SK-N-SH (cell line): ENCODE data around the gene PTTG1IP. TPM values are rescaled to one million over a fixed set of nuclear protein-coding genes. Genes with fewer than 3 reads are reported as not detected.
A peak's percentile ranks its signal among the peaks of the same experiment; 100 is the strongest.

Experiments used
- CTCF ChIA-PET: fragments of 300-600, 350-600 bp; formaldehyde crosslinking; extraction: SDS; loops from one replicate; lab custom pipeline; 2021; lab: Yijun Ruan, JAX
- POLR2A ChIA-PET: fragments of 350-600 bp; sonication (Branson Sonifier 250); formaldehyde crosslinking; extraction: SDS; loops from one replicate; lab custom pipeline; 2020; ENCODE audit warnings: antibody characterized with exemption, inconsistent platforms; lab: Yijun Ruan, JAX
- DNase-seq: peaks from one replicate; pipeline ENCODE4 v3.0.0; 2012
- H2AFZ ChIP-seq: fragments of 200-600 bp; sonication (generic); 2 replicates; pipeline ENCODE4 v1.8.1; 2016; ENCODE audit warnings: antibody characterized with exemption, mild to moderate bottlenecking, low read depth
- H3F3A ChIP-seq: fragments of 200-600 bp; sonication (generic); replicated peaks from 2 replicates; pipeline ENCODE3; 2016; ENCODE audit warnings: antibody characterized with exemption, mild to moderate bottlenecking; ENCODE audit not compliant: insufficient read depth
- H3K27ac ChIP-seq, 2 experiments: fragments of 200-500 bp in 1 of 2; fragments of 200-600 bp in 1 of 2; sonication (Bioruptor generic) in 1 of 2; sonication (generic), shearing (Covaris generic) in 1 of 2; 2 replicates each; pipeline versions ENCODE4 v1.5.1 to v1.6.1; 2014 to 2016; ENCODE audit warnings: low read depth in 2 of 2, inconsistent platforms in 1 of 2, low read length in 1 of 2, mild to moderate bottlenecking in 1 of 2, mixed read lengths in 1 of 2
- H3K27me3 ChIP-seq: fragments of 200-600 bp; sonication (generic), shearing (Covaris generic); 2 replicates; pipeline ENCODE4 v1.6.1; 2016; ENCODE audit warnings: mixed run types; ENCODE audit not compliant: insufficient read depth
- H3K36me3 ChIP-seq, 2 experiments: fragments of 200-500 bp in 1 of 2; fragments of 200-600 bp in 1 of 2; sonication (Bioruptor generic) in 1 of 2; sonication (generic) in 1 of 2; replicated peaks in 1 of 2; 2 replicates each; pipeline versions ENCODE3 to v1.5.1; 2014 to 2016; ENCODE audit warnings: low read length in 1 of 2, mild to moderate bottlenecking in 1 of 2; ENCODE audit not compliant: insufficient read depth in 2 of 2, control insufficient read depth in 1 of 2
- H3K4me1 ChIP-seq, 2 experiments: fragments of 200-500 bp in 1 of 2; fragments of 200-600 bp in 1 of 2; sonication (Bioruptor generic) in 1 of 2; sonication (generic), shearing (Covaris generic) in 1 of 2; 2 replicates each; pipeline versions ENCODE4 v1.5.1 to v1.6.1; 2014 to 2016; ENCODE audit warnings: low read depth in 1 of 2, low read length in 1 of 2, mixed run types in 1 of 2; ENCODE audit not compliant: insufficient read depth in 2 of 2, control insufficient read depth in 1 of 2
- H3K4me2 ChIP-seq: fragments of 200-600 bp; sonication (generic), shearing (Covaris generic); 2 replicates; pipeline ENCODE4 v1.6.1; 2017; ENCODE audit warnings: mixed run types
- H3K4me3 ChIP-seq, 2 experiments: fragments of 200-500 bp in 1 of 2; fragments of 200-600 bp in 1 of 2; sonication (Bioruptor generic) in 1 of 2; sonication (generic), shearing (Covaris generic) in 1 of 2; 2 replicates each; pipeline versions ENCODE4 v1.5.1 to v1.8.1; 2014 to 2016; ENCODE audit warnings: low read depth in 2 of 2, inconsistent platforms in 1 of 2, low read length in 1 of 2, mild to moderate bottlenecking in 1 of 2, mixed read lengths in 1 of 2, moderate library complexity in 1 of 2
- H3K79me2 ChIP-seq: fragments of 200-600 bp; sonication (generic); 2 replicates; pipeline ENCODE4 v1.8.1; 2017; ENCODE audit warnings: mild to moderate bottlenecking; ENCODE audit not compliant: insufficient read depth
- H3K9ac ChIP-seq: fragments of 200-600 bp; sonication (generic); 2 replicates; pipeline ENCODE4 v1.6.1; 2017; ENCODE audit warnings: mixed run types
- H3K9me2 ChIP-seq: fragments of 200-600 bp; sonication (generic); 2 replicates; pipeline ENCODE4 v1.6.1; 2017; ENCODE audit warnings: mixed run types
- H3K9me3 ChIP-seq: fragments of 200-600 bp; sonication (generic); 2 replicates; pipeline ENCODE4 v1.6.1; 2017; ENCODE audit warnings: mixed run types, mild to moderate bottlenecking, moderate library complexity
- H4K20me1 ChIP-seq: fragments of 200-600 bp; sonication (generic); 2 replicates; pipeline ENCODE4 v1.6.1; 2017; ENCODE audit warnings: mild to moderate bottlenecking, mixed run types; ENCODE audit not compliant: insufficient read depth
- CHD2 ChIP-seq: fragments of 150-350 bp; IDR thresholded peaks from 2 replicates; pipeline ENCODE4 v1.6.1; 2018; ENCODE audit warnings: low read length; ENCODE audit not compliant: partially characterized antibody
- EZH2phosphoT487 ChIP-seq: fragments of 200-600 bp; sonication (generic); IDR thresholded peaks from 2 replicates; pipeline ENCODE4 v1.6.1; 2017; ENCODE audit warnings: low read depth, mixed run types, mild to moderate bottlenecking, antibody characterized with exemption, moderate library complexity, borderline replicate concordance
- FOSL2 ChIP-seq: IDR thresholded peaks from 2 replicates; pipeline ENCODE4 v1.4.0; 2012; ENCODE audit warnings: low read depth, mild to moderate bottlenecking, moderate library complexity, borderline replicate concordance
- FOXM1 ChIP-seq: IDR thresholded peaks from 2 replicates; pipeline ENCODE4 v1.4.0; 2012; ENCODE audit warnings: low read depth, mild to moderate bottlenecking
- GABPA ChIP-seq: IDR thresholded peaks from 2 replicates; pipeline ENCODE4 v1.4.0; 2012; ENCODE audit warnings: low read depth, mild to moderate bottlenecking
- NFIC ChIP-seq: IDR thresholded peaks from 2 replicates; pipeline ENCODE4 v1.4.0; 2012; ENCODE audit warnings: borderline replicate concordance
- NRF1 ChIP-seq: IDR thresholded peaks from 2 replicates; pipeline ENCODE4 v1.6.1; 2012; ENCODE audit warnings: low read depth, mild to moderate bottlenecking, low read length
- PBX3 ChIP-seq: IDR thresholded peaks from 2 replicates; pipeline ENCODE4; 2012
- POLR2AphosphoS5 ChIP-seq: IDR thresholded peaks from 2 replicates; pipeline ENCODE4 v1.6.1; 2012; ENCODE audit warnings: low read depth, low read length
- RAD21 ChIP-seq: IDR thresholded peaks from 2 replicates; pipeline ENCODE4 v1.6.1; 2012; ENCODE audit warnings: mild to moderate bottlenecking, low read length
- RFX5 ChIP-seq: IDR thresholded peaks from 2 replicates; pipeline ENCODE4 v1.6.1; 2012; ENCODE audit warnings: mild to moderate bottlenecking, improper control_type of control experiment, low read length
- SMC3 ChIP-seq: IDR thresholded peaks from 2 replicates; pipeline ENCODE4 v1.6.1; 2012; ENCODE audit warnings: low read depth, low read length, improper control_type of control experiment
- TAF1 ChIP-seq: IDR thresholded peaks from 2 replicates; pipeline ENCODE4 v1.6.1; 2012; ENCODE audit warnings: low read depth, mild to moderate bottlenecking, low read length, moderate library complexity, borderline replicate concordance
- TCF12 ChIP-seq: IDR thresholded peaks from 2 replicates; pipeline ENCODE4 v1.4.0; 2012
- ZBTB33 ChIP-seq: IDR thresholded peaks from 2 replicates; pipeline ENCODE4 v1.4.0; 2012; ENCODE audit warnings: low read depth, borderline replicate concordance
- WGBS: methylation state at CpG from one replicate; pipeline ENCODE4 v1.1.6; 2017; ENCODE audit warnings: low lambda C conversion rate; 5-methylcytosine and 5-hydroxymethylcytosine counted together
- polyA plus RNA-seq, 3 experiments: library from polyadenylated mRNA; depleted of rRNA; stranded (reverse); fragments of >200 nt; gene quantifications; 2 replicates each; pipeline ENCODE4 v1.2.3, GENCODE V29; 2012
- TF ChIP-seq, protein P1 (sequence below): fragments of 200-600 bp; sonication (generic); IDR thresholded peaks from 2 replicates; pipeline ENCODE4 v1.6.1; 2017; ENCODE audit warnings: antibody characterized with exemption, mild to moderate bottlenecking, moderate library complexity
- TF ChIP-seq, protein P2 (sequence below): fragments of 150-350 bp; IDR thresholded peaks from 2 replicates; pipeline ENCODE4 v1.6.1; 2016; ENCODE audit warnings: mild to moderate bottlenecking, low read depth, low read length
- TF ChIP-seq, protein P3 (sequence below): fragments of 150-350 bp; IDR thresholded peaks from 2 replicates; pipeline ENCODE4 v1.6.1; 2017; ENCODE audit warnings: antibody characterized with exemption, low read length, low read depth, borderline replicate concordance

Gene PTTG1IP
- polyA plus RNA-seq, 1 of the 3 experiments (the other 2 are of a cell fraction) = 171 TPM

DNA sequence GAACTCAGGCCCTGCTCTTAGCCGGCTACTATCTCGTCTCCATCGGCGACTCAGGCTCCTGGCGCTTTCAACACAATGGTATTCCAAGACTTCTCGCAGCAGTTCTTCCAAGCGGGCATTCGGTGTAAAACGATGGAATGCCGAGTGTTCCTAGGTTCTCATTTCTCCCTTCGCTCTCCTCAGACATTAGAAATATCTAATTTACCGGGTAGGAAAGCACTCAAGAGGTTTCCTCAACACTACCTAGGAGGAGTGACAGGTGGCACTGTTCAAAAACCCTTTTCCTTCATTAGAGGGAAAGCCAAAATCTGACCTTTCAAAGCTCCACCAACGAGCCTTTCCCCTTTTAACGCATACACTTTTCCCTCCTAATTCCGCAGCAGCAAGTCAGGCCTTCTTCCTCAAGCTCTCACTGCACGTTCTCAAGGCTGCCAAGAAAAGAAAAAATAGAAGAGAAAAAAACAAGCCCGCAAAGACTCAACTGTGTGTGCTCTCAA, 72.5 kb downstream of the PTTG1IP start:
- 0 out of 2 replicates have a peak overlapping the region, but pooled peaks have one; percentile 3 for H2AFZ ChIP-seq
- H3K4me1 ChIP-seq = peaks cover 0 to 35% of the 10 kb centered on the region in 2 experiments; a peak in 2 of 4 replicates
- H4K20me1 ChIP-seq = peaks cover 42% of the 10 kb centered on the region
- H3K9me3 ChIP-seq = no peaks in the 10 kb centered on the region
- peak overlapping the region; percentile 81 for H3K4me2 ChIP-seq
- H3K27ac ChIP-seq = peak overlapping the region; percentile 36 to 91; a peak in 3 of 4 replicates
- H3F3A ChIP-seq = peaks cover 11% of the 10 kb centered on the region
- H3K9ac ChIP-seq = peak overlapping the region; percentile 77
- ChIA-PET POLR2A (interaction anchor here (0.6 to 1.8 kb wide), 6 partner anchors 8 to 413 kb away, joined by 3 to 11 read pairs (median 5); partner anchors contain the start of genes PTTG1IP and SUMO3), CTCF (interaction anchor here (0.8 to 6.2 kb wide), 29 partner anchors 8 to 336 kb away, joined by 3 to 54 read pairs (median 7); partner anchors contain the start of genes PTTG1IP, SLX9 and TSPEAR)
- no peaks in the 10 kb centered on the region for H3K27me3 ChIP-seq
- H3K36me3 ChIP-seq = peaks cover 43 to 47% of the 10 kb centered on the region in 2 experiments
- H3K4me3 ChIP-seq = peak overlapping the region; percentile 60 to 97
- peaks cover 58% of the 10 kb centered on the region for H3K79me2 ChIP-seq
- peak; percentile 64 for DNase-seq
- WGBS = 1% methylated on average over 16 of the region's 17 CpGs
- TF ChIP-seq EZH2phosphoT487 (no peak), TAF1 (no peak), FOSL2 (no peak), RAD21 (peak; percentile 33), SMC3 (peak; percentile 23; the same call in 1 of the 2 replicates)
- TF ChIP-seq, protein P1, sequence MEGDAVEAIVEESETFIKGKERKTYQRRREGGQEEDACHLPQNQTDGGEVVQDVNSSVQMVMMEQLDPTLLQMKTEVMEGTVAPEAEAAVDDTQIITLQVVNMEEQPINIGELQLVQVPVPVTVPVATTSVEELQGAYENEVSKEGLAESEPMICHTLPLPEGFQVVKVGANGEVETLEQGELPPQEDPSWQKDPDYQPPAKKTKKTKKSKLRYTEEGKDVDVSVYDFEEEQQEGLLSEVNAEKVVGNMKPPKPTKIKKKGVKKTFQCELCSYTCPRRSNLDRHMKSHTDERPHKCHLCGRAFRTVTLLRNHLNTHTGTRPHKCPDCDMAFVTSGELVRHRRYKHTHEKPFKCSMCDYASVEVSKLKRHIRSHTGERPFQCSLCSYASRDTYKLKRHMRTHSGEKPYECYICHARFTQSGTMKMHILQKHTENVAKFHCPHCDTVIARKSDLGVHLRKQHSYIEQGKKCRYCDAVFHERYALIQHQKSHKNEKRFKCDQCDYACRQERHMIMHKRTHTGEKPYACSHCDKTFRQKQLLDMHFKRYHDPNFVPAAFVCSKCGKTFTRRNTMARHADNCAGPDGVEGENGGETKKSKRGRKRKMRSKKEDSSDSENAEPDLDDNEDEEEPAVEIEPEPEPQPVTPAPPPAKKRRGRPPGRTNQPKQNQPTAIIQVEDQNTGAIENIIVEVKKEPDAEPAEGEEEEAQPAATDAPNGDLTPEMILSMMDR = peak; percentile 45
- H3K9me2 ChIP-seq = no peaks in the 10 kb centered on the region

DNA sequence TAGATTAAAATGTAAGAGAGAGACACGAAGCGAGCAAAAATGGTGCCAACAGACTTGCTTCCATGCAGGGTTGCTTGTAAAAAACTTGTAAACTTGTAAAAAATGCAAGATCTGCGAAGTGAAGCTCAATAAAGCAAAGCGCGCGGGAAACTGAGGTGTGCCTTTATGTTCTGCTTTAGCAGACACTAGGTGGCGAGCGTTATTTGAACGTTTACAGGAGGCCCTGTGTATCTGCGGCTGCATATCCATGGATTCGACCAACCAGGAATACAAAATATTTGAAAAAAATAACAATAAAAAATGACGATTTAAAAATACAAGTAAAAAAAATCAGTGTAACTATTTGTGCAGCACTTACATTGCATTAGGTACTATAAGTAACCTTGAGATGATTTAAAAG, 73.4 kb downstream of the PTTG1IP start:
- Histone ChIP-seq H3K36me3 (peaks cover 35 to 40% of the 10 kb centered on the region in 2 experiments), H3K4me3 (peak overlapping the region; percentile 60 to 97; a peak in 3 of 4 replicates), H3K79me2 (peaks cover 67% of the 10 kb centered on the region), H3K9me3 (no peaks in the 10 kb centered on the region), H3K4me2 (peak overlapping the region; percentile 81), H3K27me3 (no peaks in the 10 kb centered on the region), H3F3A (peaks cover 11% of the 10 kb centered on the region), H2AFZ (no peak overlapping the region), H3K27ac (no peak overlapping the region), H4K20me1 (peaks cover 50% of the 10 kb centered on the region), H3K9ac (peak overlapping the region; percentile 77; the same call in 1 of the 2 replicates), H3K4me1 (peaks cover 0 to 28% of the 10 kb centered on the region in 2 experiments; a peak in 2 of 4 replicates), H3K9me2 (no peaks in the 10 kb centered on the region)
- ChIA-PET POLR2A (no interaction called here), CTCF (interaction anchor here (0.6 to 6.2 kb wide), 36 partner anchors 9 to 422 kb away, joined by 3 to 54 read pairs (median 6); partner anchors contain the start of genes PTTG1IP, SLX9 and TSPEAR)
- peak; percentile 64 for DNase-seq
- 37% methylated on average over 12 of the region's 12 CpGs for WGBS
- TF ChIP-seq GABPA = no peak
- TF ChIP-seq NFIC = no peak
- TF ChIP-seq CHD2 = no peak
- TF ChIP-seq TCF12 = no peak
- no peak for TF ChIP-seq POLR2AphosphoS5
- TF ChIP-seq, protein P2, sequence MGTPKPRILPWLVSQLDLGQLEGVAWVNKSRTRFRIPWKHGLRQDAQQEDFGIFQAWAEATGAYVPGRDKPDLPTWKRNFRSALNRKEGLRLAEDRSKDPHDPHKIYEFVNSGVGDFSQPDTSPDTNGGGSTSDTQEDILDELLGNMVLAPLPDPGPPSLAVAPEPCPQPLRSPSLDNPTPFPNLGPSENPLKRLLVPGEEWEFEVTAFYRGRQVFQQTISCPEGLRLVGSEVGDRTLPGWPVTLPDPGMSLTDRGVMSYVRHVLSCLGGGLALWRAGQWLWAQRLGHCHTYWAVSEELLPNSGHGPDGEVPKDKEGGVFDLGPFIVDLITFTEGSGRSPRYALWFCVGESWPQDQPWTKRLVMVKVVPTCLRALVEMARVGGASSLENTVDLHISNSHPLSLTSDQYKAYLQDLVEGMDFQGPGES = no peak
- TF ChIP-seq PBX3 = no peak
- TF ChIP-seq FOXM1 = no peak
- TF ChIP-seq NRF1 = no peak
- TF ChIP-seq, protein P3, sequence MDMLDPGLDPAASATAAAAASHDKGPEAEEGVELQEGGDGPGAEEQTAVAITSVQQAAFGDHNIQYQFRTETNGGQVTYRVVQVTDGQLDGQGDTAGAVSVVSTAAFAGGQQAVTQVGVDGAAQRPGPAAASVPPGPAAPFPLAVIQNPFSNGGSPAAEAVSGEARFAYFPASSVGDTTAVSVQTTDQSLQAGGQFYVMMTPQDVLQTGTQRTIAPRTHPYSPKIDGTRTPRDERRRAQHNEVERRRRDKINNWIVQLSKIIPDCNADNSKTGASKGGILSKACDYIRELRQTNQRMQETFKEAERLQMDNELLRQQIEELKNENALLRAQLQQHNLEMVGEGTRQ = no peak
- no peak for TF ChIP-seq RFX5
- no peak for TF ChIP-seq ZBTB33
